Measurements from ENCODE around the gene ASB18. TPM values are rescaled to one million over a fixed set of nuclear protein-coding genes. Genes with fewer than 3 reads are reported as not detected.
A peak's percentile ranks its signal among the peaks of the same experiment; 100 is the strongest.

ASB18 gene
- total and polyA plus RNA-seq, 8 donors = not detected

- DNase-seq (peak in 1 of 6 donors; percentile 25), ATAC-seq (peak in 3 of 4 donors; percentile 35 to 62 (median 61)), FAIRE-seq (peak; percentile 53)
- TF ChIP-seq CTCF (IDR thresholded peaks at IDR 0.05) = peak; percentile 11 to 51 (median 30)
- Histone ChIP-seq H3K4me3 (no peak overlapping the region), H3K9me3 (no peaks in the 10 kb centered on the region), H3K36me3 (no peaks in the 10 kb centered on the region), H3K27me3 (peaks cover 12 to 51% (median 17%) of the 10 kb centered on the region in 4 donors), H3K4me1 (peaks cover 0 to 5% (median 3%) of the 10 kb centered on the region in 3 donors), H3K27ac (no peak overlapping the region)
- intact Hi-C loops (cut with DNase I) = loop anchor here in 1 of 3 donors (5.0 kb wide), 1 partner anchor 404 kb away; no protein-coding TSS in a partner anchor
- WGBS, 2 donors = 19 to 23% methylated on average over 9 of the region's 9 CpGs
These were observed 83.3 kb downstream of the ASB18 start for GRCh38 chr2:236180831-236181453.

- intact Hi-C loops (cut with DNase I) = loop anchor here in 1 of 3 donors (5.0 kb wide), 1 partner anchor 403 kb away; no protein-coding TSS in a partner anchor
- DNase-seq (no peak), ATAC-seq (no peak), FAIRE-seq (no peak)
- TF ChIP-seq CTCF (IDR thresholded peaks at IDR 0.05) = no peak
- Histone ChIP-seq H3K4me3 (no peak overlapping the region), H3K36me3 (no peaks in the 10 kb centered on the region), H3K27ac (no peak overlapping the region), H3K27me3 (peaks cover 12 to 51% (median 17%) of the 10 kb centered on the region in 4 donors), H3K4me1 (peaks cover 0 to 5% (median 3%) of the 10 kb centered on the region in 3 donors), H3K9me3 (no peaks in the 10 kb centered on the region)
- 16 to 30% methylated on average over 12 of the region's 12 CpGs for WGBS, 2 donors
These were observed 84.0 kb downstream of the ASB18 start for GRCh38 chr2:236180076-236180816.

GRCh38 chr2:236179236-236180075, 84.8 kb downstream of the ASB18 start:
- Histone ChIP-seq H3K36me3 (no peaks in the 10 kb centered on the region), H3K4me3 (no peak overlapping the region), H3K27me3 (peaks cover 12 to 51% (median 17%) of the 10 kb centered on the region in 4 donors), H3K9me3 (no peaks in the 10 kb centered on the region), H3K4me1 (peaks cover 0 to 5% (median 3%) of the 10 kb centered on the region in 3 donors), H3K27ac (no peak overlapping the region)
- FAIRE-seq = no peak
- intact Hi-C loops (cut with DNase I) = loop anchor here in 1 of 3 donors (5.0 kb wide), 1 partner anchor 402 kb away; no protein-coding TSS in a partner anchor
- no peak for DNase-seq
- no peak for TF ChIP-seq CTCF (IDR thresholded peaks at IDR 0.05)
- WGBS, 2 donors = 6 to 9% methylated on average over 47 to 59 of the region's 59 CpGs
- ATAC-seq = no peak

GRCh38 chr2:236178890-236179235, 85.3 kb downstream of the ASB18 start:
- intact Hi-C loops (cut with DNase I) = no loop called here
- FAIRE-seq = no peak
- Histone ChIP-seq H3K27ac (no peak overlapping the region), H3K9me3 (no peaks in the 10 kb centered on the region), H3K4me3 (peak overlapping the region in 1 of 4 donors; percentile 43), H3K27me3 (peaks cover 12 to 54% (median 17%) of the 10 kb centered on the region in 4 donors), H3K4me1 (peaks cover 0 to 5% (median 3%) of the 10 kb centered on the region in 3 donors), H3K36me3 (no peaks in the 10 kb centered on the region)
- DNase-seq = no peak
- ATAC-seq = no peak
- WGBS, 2 donors = 6 to 8% methylated on average over 15 of the region's 15 CpGs
- TF ChIP-seq CTCF (IDR thresholded peaks at IDR 0.05) = no peak

Measured in pancreas (tissue), 10 donors.